ENCODE measurements around the gene DEFB121.

GRCh38 chr20:31392836-31393235 lies 13.2 kb downstream of the DEFB121 start:
- TF ChIP-seq MYC (IDR thresholded peaks at IDR 0.05; ENCODE audit: borderline replicate concordance, low read length): no peak
- TF ChIP-seq HOXA7 (CRISPR knock-in tag; IDR thresholded peaks at IDR 0.05): no peak
- TF ChIP-seq, protein P1, sequence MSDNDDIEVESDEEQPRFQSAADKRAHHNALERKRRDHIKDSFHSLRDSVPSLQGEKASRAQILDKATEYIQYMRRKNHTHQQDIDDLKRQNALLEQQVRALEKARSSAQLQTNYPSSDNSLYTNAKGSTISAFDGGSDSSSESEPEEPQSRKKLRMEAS (IDR thresholded peaks at IDR 0.05): no peak
- TF ChIP-seq, protein P2, sequence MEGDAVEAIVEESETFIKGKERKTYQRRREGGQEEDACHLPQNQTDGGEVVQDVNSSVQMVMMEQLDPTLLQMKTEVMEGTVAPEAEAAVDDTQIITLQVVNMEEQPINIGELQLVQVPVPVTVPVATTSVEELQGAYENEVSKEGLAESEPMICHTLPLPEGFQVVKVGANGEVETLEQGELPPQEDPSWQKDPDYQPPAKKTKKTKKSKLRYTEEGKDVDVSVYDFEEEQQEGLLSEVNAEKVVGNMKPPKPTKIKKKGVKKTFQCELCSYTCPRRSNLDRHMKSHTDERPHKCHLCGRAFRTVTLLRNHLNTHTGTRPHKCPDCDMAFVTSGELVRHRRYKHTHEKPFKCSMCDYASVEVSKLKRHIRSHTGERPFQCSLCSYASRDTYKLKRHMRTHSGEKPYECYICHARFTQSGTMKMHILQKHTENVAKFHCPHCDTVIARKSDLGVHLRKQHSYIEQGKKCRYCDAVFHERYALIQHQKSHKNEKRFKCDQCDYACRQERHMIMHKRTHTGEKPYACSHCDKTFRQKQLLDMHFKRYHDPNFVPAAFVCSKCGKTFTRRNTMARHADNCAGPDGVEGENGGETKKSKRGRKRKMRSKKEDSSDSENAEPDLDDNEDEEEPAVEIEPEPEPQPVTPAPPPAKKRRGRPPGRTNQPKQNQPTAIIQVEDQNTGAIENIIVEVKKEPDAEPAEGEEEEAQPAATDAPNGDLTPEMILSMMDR (IDR thresholded peaks at IDR 0.05): no peak
- no peak for TF ChIP-seq CHD2 (IDR thresholded peaks at IDR 0.05; ENCODE audit: low read length, partially characterized antibody)
- TF ChIP-seq REST (IDR thresholded peaks at IDR 0.05): no peak
- no peak for TF ChIP-seq CEBPB (IDR thresholded peaks at IDR 0.05)
- TF ChIP-seq TP53 (CRISPR knock-in tag; IDR thresholded peaks at IDR 0.05): no peak
- no peak for TF ChIP-seq RNF2 (IDR thresholded peaks at IDR 0.05; ENCODE audit: borderline replicate concordance, low read depth)
